Neuronal stem cell (in vitro differentiated cells): ENCODE results near the gene IFI27.
A peak's percentile ranks its signal among the peaks of the same experiment; 100 is the strongest.

Experiments used
- DNase-seq: peaks from one replicate; pipeline ENCODE4 v3.0.0-alpha.2; 2013; ENCODE audit warnings: low spot score
- H2AFZ ChIP-seq: one replicate; pipeline ENCODE4 v1.6.1; 2013; ENCODE audit warnings: mild to moderate bottlenecking, low read length, inconsistent platforms
- H2AK5ac ChIP-seq: 2 replicates; pipeline ENCODE4 v1.6.1; 2013; ENCODE audit warnings: low read depth, mild to moderate bottlenecking, inconsistent platforms, low read length, moderate library complexity, mixed read lengths
- H2BK120ac ChIP-seq: 2 replicates; pipeline ENCODE4 v1.6.1; 2013; ENCODE audit warnings: low read depth, mild to moderate bottlenecking, inconsistent platforms, low read length, moderate library complexity, mixed read lengths
- H2BK12ac ChIP-seq: one replicate; pipeline ENCODE4 v1.6.1; 2013; ENCODE audit warnings: low read length, inconsistent platforms
- H2BK15ac ChIP-seq: 2 replicates; pipeline ENCODE4 v1.6.1; 2013; ENCODE audit warnings: mild to moderate bottlenecking, low read length, inconsistent platforms, mixed read lengths
- H2BK5ac ChIP-seq: one replicate; pipeline ENCODE4 v1.6.1; 2013; ENCODE audit warnings: inconsistent platforms, mild to moderate bottlenecking, low read length, moderate library complexity
- H3K14ac ChIP-seq: one replicate; pipeline ENCODE4 v1.6.1; 2013; ENCODE audit warnings: low read length, inconsistent platforms
- H3K18ac ChIP-seq: 2 replicates; pipeline ENCODE4 v1.6.1; 2013; ENCODE audit warnings: low read length, inconsistent platforms
- H3K23ac ChIP-seq: 2 replicates; pipeline ENCODE4 v1.6.1; 2013; ENCODE audit warnings: low read depth, mild to moderate bottlenecking, mixed read lengths, low read length, inconsistent platforms; ENCODE audit not compliant: poor library complexity
- H3K27ac ChIP-seq: replicated peaks from 3 replicates; pipeline ENCODE4 v1.5.1; 2013; ENCODE audit warnings: low read length, inconsistent platforms
- H3K27me3 ChIP-seq, 3 experiments: 2 replicates each; pipeline ENCODE4 v1.6.1; 2013; ENCODE audit warnings: low read length in 3 of 3, mild to moderate bottlenecking in 2 of 3, inconsistent platforms in 1 of 3, low read depth in 1 of 3, mixed read lengths in 1 of 3, moderate library complexity in 1 of 3; ENCODE audit not compliant: control insufficient read depth in 3 of 3, insufficient read depth in 3 of 3
- H3K36me3 ChIP-seq, 2 donors: replicated peaks in 1 of 2; 2 replicates each; pipeline ENCODE4 v1.6.1; 2013; ENCODE audit warnings: low read length in 2 of 2; ENCODE audit not compliant: control insufficient read depth in 2 of 2, insufficient read depth in 2 of 2
- H3K4ac ChIP-seq: 2 replicates; pipeline ENCODE4 v1.6.1; 2013; ENCODE audit warnings: inconsistent platforms, mild to moderate bottlenecking, low read length, moderate library complexity
- H3K4me1 ChIP-seq, 2 donors: 1 replicate in 1 of 2; 2 replicates in 1 of 2; pipeline ENCODE4 v1.6.1; 2013; ENCODE audit warnings: low read length in 2 of 2, low read depth in 1 of 2; ENCODE audit not compliant: control insufficient read depth in 2 of 2, insufficient read depth in 1 of 2
- H3K4me2 ChIP-seq: one replicate; pipeline ENCODE4 v1.6.1; 2013; ENCODE audit warnings: mild to moderate bottlenecking, low read length, inconsistent platforms; ENCODE audit not compliant: insufficient read depth, poor library complexity, severe bottlenecking
- H3K4me3 ChIP-seq, 2 donors: 2 replicates each; pipeline ENCODE4 v1.5.1; 2013; ENCODE audit warnings: low read length in 2 of 2, mild to moderate bottlenecking in 2 of 2, inconsistent platforms in 1 of 2, moderate library complexity in 1 of 2
- H3K79me1 ChIP-seq: one replicate; pipeline ENCODE4 v1.6.1; 2013; ENCODE audit warnings: low read depth, mild to moderate bottlenecking, inconsistent platforms, low read length, moderate library complexity
- H3K9ac ChIP-seq: one replicate; pipeline ENCODE4 v1.6.1; 2013; ENCODE audit warnings: mild to moderate bottlenecking, low read depth, low read length, inconsistent platforms; ENCODE audit not compliant: poor library complexity
- H3K9me3 ChIP-seq, 2 donors: replicated peaks in 1 of 2; 2 replicates each; pipeline versions ENCODE3 to v1.6.1; 2013; ENCODE audit warnings: low read length in 2 of 2, mild to moderate bottlenecking in 2 of 2, inconsistent platforms in 1 of 2, low read depth in 1 of 2, mixed read lengths in 1 of 2, moderate library complexity in 1 of 2; ENCODE audit not compliant: control insufficient read depth in 2 of 2, insufficient read depth in 1 of 2
- H4K8ac ChIP-seq: one replicate; pipeline ENCODE4 v1.6.1; 2013; ENCODE audit warnings: low read depth, mild to moderate bottlenecking, inconsistent platforms, low read length, moderate library complexity
- H4K91ac ChIP-seq: one replicate; pipeline ENCODE4 v1.6.1; 2013; ENCODE audit warnings: low read length, low read depth, mild to moderate bottlenecking, inconsistent platforms; ENCODE audit not compliant: poor library complexity
- WGBS, 2 donors: extraction: QIAGEN DNeasy Blood & Tissue Kit; methylation state at CpG; one replicate each; pipeline ENCODE4 v1.1.7; 2013; ENCODE audit warnings: missing lambda C conversion rate in 2 of 2, mixed read lengths in 1 of 2; ENCODE audit not compliant: insufficient read length in 2 of 2, insufficient replicate concordance in 1 of 2; ENCODE audit errors: extremely low coverage in 2 of 2; 5-methylcytosine and 5-hydroxymethylcytosine counted together

IFI27 gene

DNA sequence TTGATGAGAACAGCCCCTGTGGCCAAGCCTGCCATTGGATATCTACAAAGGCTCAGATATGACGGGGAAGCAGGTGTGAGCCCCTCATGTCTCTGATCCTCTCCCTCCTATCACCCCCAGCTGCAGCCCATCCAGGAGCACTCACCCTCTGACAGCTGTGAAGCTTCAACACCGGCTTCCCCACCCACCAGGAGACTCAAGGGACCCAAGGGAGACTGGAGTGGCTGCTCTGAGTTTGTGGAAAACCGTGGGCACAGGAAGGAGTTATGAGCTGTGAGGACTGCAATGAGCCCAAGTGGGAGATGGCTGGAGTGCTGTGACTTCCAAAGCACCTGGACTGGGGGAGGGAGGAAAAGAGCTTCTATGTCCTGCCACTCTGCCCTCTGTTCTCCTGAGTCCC, 10.9 kb downstream of the IFI27 start:
- Histone ChIP-seq H3K4me3 (no peak overlapping the region), H3K36me3 (no peaks in the 10 kb centered on the region), H4K8ac (no peak overlapping the region), H3K9ac (no peak overlapping the region), H2BK15ac (no peak overlapping the region), H3K4me2 (no peak overlapping the region), H3K23ac (no peak overlapping the region), H3K4me1 (no peaks in the 10 kb centered on the region), H3K18ac (peak overlapping the region; percentile 48), H3K27me3 (peaks cover 0 to 11% (median 0%) of the 10 kb centered on the region in 3 experiments), H2BK12ac (no peak overlapping the region), H2AK5ac (no peak overlapping the region), H3K27ac (no peak overlapping the region), H3K9me3 (peaks cover 0 to 5% of the 10 kb centered on the region in 2 donors), H4K91ac (no peak overlapping the region), H3K4ac (no peak overlapping the region), H2BK120ac (no peak overlapping the region), H2AFZ (no peak overlapping the region), H3K79me1 (no peaks in the 10 kb centered on the region), H3K14ac (no peak overlapping the region), H2BK5ac (no peak overlapping the region)
- no CpG with 5 or more reads among the region's 3 CpGs for WGBS, 2 donors
- no peak for DNase-seq

DNA sequence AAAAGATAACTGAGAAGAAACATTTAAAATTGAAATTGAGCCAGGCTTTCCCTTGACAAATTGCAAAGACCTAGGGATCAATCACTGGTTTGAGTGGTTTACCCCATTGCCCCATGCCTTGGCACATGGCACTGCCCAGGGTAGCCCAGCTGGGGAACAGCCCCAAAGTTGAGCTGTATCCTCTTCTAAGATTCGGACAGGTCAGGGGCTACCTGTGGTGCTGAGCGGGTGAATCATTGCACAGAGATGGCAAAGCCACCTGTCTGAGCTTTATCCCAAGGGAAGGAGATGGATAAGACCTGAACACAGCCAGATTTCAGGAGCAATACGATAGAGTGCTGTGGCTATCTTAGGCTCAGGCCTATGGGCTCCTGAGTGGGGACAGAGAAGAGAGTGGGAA, 11.9 kb downstream of the IFI27 start:
- Histone ChIP-seq H2BK120ac (no peak overlapping the region), H4K8ac (no peak overlapping the region), H2BK15ac (no peak overlapping the region), H3K27me3 (peaks cover 0 to 11% (median 0%) of the 10 kb centered on the region in 3 experiments), H3K4me3 (no peak overlapping the region), H3K18ac (no peak overlapping the region), H2AFZ (no peak overlapping the region), H3K36me3 (peaks cover 0 to 1% of the 10 kb centered on the region in 2 donors), H3K4ac (no peak overlapping the region), H3K79me1 (no peaks in the 10 kb centered on the region), H2BK12ac (no peak overlapping the region), H3K27ac (no peak overlapping the region), H2BK5ac (no peak overlapping the region), H2AK5ac (no peak overlapping the region), H4K91ac (no peak overlapping the region), H3K14ac (no peak overlapping the region), H3K4me1 (no peaks in the 10 kb centered on the region), H3K4me2 (no peak overlapping the region), H3K9me3 (peaks cover 0 to 5% of the 10 kb centered on the region in 2 donors), H3K9ac (no peak overlapping the region), H3K23ac (no peak overlapping the region)
- DNase-seq: no peak
- no CpG with 5 or more reads among the region's 3 CpGs for WGBS, 2 donors

DNA sequence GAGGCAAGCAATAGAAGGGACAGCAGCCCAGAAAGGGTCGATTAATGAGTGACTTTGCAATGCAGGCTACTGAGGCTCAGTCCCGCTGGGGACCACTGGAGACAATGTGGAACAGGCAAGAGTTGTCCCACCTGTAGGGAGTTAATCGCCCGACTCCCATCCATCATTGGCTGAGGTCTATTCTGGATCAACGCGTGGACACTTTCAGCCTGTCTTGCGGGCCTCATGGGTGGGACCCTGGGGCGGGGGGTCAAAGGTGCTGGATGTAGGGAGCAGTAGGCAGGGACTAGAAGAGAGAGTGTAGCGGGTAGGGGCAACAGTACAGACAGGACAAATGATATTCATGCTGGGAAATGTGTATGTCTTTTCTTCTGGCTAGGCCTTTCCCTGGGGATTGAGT, 12.8 kb downstream of the IFI27 start:
- H4K8ac ChIP-seq: no peak overlapping the region
- no peak for DNase-seq
- no peak overlapping the region for H3K4ac ChIP-seq
- WGBS, 2 donors: no CpG with 5 or more reads among the region's 9 CpGs
- no peak overlapping the region for H3K18ac ChIP-seq
- H3K27me3 ChIP-seq: peaks cover 0 to 11% (median 0%) of the 10 kb centered on the region in 3 experiments
- H3K9me3 ChIP-seq: peaks cover 0 to 5% of the 10 kb centered on the region in 2 donors
- no peak overlapping the region for H3K14ac ChIP-seq
- no peak overlapping the region for H3K9ac ChIP-seq
- no peak overlapping the region for H3K4me2 ChIP-seq
- H3K27ac ChIP-seq: no peak overlapping the region
- H4K91ac ChIP-seq: no peak overlapping the region
- no peak overlapping the region for H3K4me3 ChIP-seq
- H2AK5ac ChIP-seq: no peak overlapping the region
- no peak overlapping the region for H3K23ac ChIP-seq
- H3K36me3 ChIP-seq: peaks cover 0 to 1% of the 10 kb centered on the region in 2 donors
- no peak overlapping the region for H2BK12ac ChIP-seq
- H2BK5ac ChIP-seq: no peak overlapping the region
- no peaks in the 10 kb centered on the region for H3K4me1 ChIP-seq
- no peak overlapping the region for H2BK15ac ChIP-seq
- H2BK120ac ChIP-seq: no peak overlapping the region
- no peaks in the 10 kb centered on the region for H3K79me1 ChIP-seq
- no peak overlapping the region for H2AFZ ChIP-seq

DNA sequence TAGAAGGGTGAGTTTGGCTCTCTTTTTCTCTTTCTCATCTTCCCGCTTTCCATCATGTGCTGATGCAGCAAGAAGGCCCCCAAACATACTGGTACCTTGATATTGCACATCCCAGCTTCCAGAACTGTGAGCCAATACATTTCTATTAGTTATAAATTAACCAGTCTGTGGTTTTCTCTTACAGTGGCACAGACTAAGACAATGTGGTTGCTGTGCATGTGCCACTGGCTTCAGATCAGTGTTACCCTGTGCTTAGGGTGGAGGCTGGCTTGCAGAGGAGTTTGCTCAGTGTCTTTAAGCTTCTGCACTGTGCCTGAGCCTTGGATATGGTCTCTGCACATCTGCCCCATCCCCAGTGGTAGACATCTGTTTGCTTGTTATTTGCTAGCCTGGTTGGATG, 13.3 kb downstream of the IFI27 start:
- H2AFZ ChIP-seq: no peak overlapping the region
- no peak overlapping the region for H3K14ac ChIP-seq
- H2BK5ac ChIP-seq: no peak overlapping the region
- no peaks in the 10 kb centered on the region for H3K4me1 ChIP-seq
- no peak overlapping the region for H2AK5ac ChIP-seq
- peaks cover 0 to 1% of the 10 kb centered on the region in 2 donors for H3K36me3 ChIP-seq
- no peak overlapping the region for H2BK12ac ChIP-seq
- no peak overlapping the region for H2BK120ac ChIP-seq
- no peak overlapping the region for H3K23ac ChIP-seq
- H4K8ac ChIP-seq: no peak overlapping the region
- no peak overlapping the region for H4K91ac ChIP-seq
- no peak overlapping the region for H3K4me3 ChIP-seq
- no peaks in the 10 kb centered on the region for H3K79me1 ChIP-seq
- no peak overlapping the region for H3K27ac ChIP-seq
- no peak overlapping the region for H3K18ac ChIP-seq
- H3K4ac ChIP-seq: no peak overlapping the region
- peaks cover 0 to 5% of the 10 kb centered on the region in 2 donors for H3K9me3 ChIP-seq
- no peak overlapping the region for H2BK15ac ChIP-seq
- H3K27me3 ChIP-seq: peaks cover 0 to 11% (median 0%) of the 10 kb centered on the region in 3 experiments
- H3K9ac ChIP-seq: no peak overlapping the region
- no CpG with 5 or more reads among the region's 1 CpG for WGBS, 2 donors
- no peak overlapping the region for H3K4me2 ChIP-seq
- no peak for DNase-seq
